AG08396 (cell line): ENCODE measurements around the gene ATG7.
"Not testable (repeated sequence)": the region's sequence is repeated elsewhere in the genome, so short reads cannot be mapped to it uniquely, and the experiment has no call there.

Experiments
- DNase-seq: peaks from one replicate; pipeline ENCODE4 v3.0.0; 2012; ENCODE audit warnings: low spot score, mixed read lengths

ATG7 gene

DNA sequence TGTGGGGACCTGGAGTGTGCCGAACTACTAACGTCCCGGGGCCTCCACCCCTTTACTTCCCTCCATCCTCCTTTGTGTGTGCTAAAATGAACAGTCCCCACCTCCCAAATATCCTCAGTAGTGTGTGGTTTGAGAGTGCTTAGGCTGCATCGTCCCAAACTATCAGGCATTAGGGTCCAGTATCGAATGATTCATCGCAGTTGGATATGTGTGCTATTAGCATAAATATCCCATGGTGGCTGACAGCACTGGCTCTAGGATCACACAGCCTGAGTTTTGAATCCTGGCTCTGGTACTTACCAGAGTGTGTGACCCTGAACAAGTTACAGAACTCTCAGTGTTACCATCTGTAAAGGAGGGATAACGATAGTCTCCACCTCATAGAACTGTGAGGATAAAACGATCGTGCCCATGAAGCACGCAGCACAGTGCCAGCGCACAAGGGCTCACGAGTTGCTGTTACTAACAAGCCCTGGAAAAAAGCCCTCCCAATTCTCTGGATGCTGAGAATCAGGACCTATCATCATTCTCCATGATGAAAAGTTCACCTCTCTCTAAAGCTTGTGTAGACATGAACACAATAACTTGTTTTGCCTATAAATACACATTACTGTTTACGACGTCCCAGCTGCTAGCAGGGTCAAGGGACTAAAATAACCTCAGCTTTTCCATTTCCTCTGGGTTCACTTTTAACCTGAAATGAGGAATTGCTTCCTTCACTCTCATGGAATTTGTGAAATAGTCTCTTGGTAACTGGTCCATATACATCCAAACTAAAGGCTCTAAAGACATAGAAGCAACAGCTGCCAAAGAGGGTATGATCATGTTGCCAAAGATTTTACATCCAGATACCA lies 320.5 kb downstream of the ATG7 start:
- peak; percentile 34 for DNase-seq

DNA sequence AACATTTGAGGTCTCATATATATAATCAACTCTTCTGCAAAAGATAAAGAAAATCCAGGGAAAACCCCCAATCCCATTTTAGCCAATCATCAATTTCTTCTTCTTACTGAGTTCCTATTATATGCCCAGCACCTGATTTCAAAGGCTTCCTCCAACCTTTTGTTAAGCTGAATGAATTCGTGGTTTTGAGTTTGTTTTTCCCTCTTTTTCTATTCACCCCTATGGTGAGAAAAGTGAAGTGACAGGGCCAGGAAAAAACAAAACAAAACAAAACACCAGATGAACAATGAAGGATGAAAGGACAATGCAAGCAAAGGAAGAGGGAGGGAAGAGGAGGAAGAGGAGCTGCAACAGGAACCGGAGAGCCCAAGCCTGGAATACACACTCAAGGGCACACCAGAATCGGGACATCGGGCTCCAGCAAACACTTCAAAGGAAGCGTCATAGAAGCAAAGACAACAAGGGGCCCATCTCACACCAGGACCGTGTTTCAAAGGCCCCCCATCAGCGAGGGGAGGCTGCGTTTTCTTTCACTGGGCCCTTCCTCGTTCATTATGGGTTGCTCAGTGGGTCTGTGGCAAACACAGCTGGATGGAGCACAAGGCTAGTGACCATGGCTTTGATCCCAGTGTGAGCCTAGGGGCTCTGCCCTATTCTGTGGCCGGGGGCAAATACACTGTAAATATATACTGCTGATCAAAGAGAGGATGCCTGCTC lies 321.3 kb downstream of the ATG7 start:
- DNase-seq, result no peak

DNA sequence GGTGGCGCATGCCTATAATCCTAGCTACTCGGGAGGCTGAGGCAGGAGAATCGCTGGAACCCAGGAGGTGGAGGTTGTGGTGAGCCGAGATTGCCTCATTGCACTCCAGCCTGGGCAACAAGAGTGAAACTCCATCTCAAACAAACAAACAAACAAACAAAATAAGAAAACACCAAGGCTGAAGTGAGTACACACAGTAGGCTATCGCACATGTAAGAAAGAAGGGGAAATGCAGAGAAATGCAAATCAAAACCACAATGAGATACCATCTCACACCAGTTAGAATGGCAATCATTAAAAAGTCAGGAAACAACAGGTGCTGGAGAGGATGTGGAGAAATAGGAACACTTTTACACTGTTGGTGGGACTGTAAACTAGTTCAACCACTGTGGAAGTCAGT lies 322.8 kb downstream of the ATG7 start:
- DNase-seq, result not testable (repeated sequence)

DNA sequence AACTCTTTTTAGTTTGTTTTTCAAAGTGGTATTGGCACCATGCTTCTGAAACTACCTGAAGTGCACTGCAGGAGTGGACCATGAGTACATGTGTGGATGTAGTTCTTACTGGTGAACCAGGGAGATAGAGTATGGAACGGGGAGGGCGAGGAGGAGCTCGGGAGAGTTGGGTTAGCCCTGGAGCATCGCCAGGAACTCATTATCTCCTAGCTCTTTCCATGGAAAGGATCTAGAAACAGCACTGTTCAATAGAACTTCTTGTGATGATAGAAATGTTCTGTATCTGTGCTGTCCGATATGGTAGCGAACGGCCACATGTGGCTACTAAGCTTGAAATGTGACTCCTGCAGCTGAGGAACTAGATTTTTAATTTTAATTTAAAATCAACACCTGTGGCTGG lies 324.2 kb downstream of the ATG7 start:
- DNase-seq, result no peak

DNA sequence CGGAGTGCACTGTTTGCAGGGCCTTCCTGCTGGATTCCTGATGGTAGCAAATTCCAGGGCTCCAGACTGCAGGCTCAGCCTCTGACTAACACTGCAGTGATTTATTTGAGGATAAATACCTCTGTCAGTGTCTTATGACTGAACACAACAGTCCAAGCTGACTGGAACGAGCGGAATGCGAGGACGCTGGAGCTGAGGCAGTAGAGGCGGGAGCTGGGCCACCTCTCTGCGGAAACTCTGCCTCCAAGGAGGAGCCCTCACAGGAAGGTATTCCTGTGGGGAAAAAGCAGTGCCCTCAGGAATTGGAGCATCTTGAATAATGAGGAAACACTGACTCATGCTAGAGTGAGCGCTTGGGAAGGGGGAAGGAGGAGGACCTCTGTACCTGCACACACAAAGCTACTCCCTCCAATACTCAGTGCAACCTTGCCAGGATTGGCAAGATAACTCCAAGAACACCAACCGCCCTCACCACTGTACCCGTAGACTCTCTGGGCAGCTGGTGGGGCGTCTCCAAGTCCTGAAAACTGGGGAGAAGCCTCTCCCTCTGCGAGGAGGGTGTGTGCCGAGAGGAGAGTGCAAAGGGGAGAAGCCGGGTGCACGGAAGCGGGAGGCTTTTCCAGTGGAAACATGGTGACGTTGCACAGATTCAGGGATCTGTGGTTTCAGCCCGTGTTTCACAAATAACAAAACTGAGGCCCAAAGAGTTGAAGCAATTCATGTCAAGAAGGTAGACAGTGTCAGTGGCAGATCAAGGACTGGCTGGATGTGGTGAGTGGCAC lies 328.5 kb downstream of the ATG7 start:
- DNase-seq, result peak; percentile 84

DNA sequence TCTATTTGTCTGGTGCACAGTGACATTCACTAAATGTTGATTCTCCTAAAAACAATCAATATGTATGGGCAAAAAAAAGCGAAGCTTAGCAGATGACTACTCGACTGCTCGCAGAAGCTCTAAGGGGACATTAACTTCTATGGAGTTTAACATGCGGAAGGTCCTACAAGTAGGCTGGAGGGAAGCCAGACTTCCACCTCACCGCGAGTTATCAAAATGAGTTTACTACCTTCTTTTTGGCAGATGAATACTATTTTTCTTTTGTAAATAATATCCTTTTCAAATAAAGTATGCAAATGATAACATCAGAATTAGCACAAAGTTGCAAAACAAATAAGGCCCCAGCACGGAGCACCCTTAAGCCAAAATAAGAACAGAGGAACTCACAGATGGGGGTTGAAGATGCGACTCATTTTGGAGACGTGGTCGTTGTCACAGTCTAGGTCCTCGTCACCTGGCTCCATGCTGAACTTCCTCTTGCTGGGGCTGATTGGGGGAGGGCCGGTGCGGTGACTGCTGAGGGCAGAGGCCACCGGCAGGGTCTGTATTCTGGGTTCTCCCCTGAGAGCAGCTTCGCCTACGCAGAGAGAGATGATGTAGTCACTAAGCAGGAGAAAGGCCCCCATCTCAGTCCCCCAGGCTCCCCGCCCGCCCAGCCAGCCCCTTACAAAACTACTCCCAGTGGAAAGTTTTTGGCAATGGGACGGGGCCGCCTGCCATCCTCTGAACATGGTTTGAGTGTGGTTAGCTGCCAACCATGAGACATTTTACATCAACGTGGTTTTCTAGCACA lies 329.4 kb downstream of the ATG7 start:
- no peak for DNase-seq

DNA sequence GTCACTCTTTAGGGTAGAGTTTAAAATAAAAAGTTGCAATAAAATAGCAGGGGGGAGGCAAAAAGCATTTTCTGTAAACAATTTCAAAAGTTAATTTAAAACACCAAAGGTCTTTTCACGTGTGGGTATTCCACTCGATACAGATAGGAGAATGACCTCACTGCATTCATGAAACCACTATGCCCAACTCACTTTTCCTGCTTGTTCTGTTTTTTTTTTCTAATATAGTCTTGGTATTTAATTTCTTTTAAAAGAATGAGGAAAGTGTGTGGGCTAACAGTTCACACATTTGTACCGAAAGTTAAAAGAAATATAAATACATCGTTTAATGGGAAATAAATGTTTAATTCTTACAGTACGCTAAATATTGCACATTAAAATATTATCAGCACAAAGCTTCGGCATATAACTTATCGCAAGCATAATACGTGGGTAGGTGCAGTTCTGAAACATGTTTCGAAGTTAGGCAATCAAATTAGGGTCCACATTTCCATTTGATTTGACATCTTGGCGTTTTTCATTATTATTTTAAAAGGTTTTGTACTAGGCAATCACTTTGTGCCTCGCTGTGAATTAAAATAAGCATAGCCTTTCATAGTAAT lies 330.1 kb downstream of the ATG7 start:
- no peak for DNase-seq

DNA sequence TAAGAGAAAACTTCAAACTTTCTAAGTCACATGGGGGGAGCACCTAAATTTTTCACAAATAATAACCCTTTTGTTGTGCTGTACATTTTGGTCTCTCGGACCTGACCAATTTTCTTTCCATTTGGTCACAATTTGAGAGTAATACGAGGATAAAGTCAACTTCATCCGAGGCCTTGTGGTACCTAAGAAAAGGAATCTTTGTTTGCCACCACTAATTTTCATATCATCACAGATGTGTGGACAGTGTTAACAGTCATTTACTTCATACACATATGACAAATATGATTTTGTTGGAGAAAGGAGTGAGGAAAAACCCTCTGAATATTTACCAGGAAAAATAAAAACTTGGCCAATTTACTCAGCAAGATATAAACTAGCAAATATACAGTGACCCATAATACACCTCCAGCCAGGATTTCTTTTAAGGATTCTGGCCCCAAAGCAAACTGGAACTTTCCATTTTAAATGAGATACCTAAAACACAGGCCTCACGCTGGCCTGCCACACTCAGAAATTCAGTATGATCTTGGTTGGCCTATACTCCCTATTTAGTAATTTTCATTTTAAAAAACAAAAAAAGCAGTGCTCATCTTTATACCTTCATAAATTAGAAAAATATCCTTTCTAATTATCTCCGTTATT lies 330.8 kb downstream of the ATG7 start:
- no peak for DNase-seq

DNA sequence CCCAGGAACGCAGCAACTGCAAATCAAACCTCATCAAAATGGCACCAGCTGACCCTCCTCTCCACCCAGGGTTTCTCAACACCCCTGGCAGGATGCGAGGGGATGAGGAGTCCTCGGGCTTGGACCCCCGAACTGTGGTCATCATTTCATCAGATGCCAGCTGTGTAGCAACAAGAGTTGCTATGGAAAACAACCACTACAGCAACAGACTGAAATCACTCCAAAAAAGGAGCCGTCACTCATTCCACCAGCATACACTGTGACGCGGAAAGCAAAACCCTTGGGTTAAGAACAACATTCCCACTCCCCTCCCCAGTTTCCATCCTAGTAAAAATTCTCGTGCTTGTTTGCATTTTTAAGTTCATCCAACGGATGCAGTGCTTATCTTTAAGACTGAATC lies 331.4 kb downstream of the ATG7 start:
- peak; percentile 50 for DNase-seq

DNA sequence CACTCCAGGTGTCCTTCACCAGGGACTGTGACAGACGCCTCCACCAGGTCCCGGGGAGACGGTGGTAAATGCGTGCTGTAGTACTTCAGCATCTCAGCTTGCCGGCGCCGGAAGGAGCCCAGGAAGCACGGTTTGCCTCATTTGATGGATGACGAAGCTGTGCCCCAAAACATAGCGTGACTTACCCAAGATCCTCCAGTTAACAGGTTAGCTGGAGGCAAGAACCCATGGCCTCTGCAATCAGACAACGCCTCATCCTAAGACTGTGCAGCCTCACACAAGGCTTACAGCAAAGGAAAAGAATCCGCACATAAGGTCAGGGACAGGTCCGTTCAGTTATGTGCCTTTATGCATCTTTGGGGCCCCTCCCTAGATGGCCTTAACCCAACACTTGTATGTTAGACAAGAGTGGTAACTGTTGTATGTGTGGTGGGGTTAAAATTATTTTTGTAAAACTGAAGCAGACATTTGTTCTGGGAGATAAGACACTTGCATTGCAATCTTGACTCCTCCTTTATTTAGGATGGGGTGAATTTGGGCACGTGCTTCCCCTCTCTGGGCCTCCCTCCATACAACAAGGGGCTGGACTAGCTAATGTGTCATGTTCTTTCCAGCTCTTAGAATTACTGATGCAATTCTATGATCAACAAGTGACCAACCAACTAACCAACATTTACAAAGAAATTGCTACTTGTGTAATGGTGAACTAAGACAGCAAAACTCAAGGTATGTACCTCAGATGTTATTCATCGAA lies 332.1 kb downstream of the ATG7 start:
- DNase-seq, result no peak

DNA sequence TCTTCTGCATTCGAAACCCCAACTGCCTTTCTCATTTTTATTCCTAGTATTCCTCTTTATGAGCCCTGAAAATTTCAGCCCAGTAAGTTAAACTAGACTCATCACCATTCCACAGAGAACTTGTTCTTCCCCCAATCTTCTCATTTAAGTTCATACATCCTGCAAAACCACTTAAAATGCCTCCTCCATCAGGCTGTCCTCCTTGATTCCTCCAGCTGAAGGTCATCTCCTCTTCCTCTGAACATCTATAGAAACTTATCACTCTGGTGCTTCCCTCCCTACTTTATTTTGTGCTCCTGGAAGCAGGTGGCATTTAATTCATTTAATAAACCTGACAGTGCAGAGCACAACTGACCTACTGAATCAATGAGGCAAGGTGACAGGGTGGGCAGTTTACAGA lies 333.2 kb downstream of the ATG7 start:
- DNase-seq, result no peak

DNA sequence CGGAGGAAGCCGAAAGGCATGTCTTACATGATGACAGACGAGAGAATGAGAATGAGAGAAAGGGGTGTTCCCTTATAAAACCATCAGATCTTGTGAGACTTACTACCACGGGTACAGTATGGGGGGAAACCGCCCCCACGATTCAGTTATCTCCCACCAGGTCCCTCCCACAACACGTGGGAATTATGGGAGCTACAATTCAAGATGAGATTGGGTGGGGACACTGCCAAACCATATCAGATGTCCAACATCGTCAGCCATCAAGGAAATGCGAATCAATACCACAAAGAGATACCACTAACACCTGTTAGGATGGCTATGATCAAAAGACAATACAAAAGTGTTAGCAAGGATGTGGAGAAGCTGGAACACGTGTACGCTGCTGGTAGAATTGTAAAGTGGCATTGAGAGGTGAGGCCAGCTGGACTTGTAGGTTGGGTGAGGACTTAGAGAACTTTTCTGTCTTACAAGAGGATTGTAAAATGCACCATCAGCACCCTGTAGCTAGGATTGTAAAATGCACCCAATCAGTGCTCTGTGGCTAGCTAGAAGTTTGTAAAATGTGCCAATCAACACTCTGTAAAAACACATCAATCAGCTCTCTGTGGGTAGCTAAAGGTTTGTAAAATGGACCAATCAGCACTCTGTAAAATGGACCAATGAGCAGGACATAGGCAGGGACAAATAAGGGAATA lies 334.0 kb downstream of the ATG7 start:
- DNase-seq, result no peak

DNA sequence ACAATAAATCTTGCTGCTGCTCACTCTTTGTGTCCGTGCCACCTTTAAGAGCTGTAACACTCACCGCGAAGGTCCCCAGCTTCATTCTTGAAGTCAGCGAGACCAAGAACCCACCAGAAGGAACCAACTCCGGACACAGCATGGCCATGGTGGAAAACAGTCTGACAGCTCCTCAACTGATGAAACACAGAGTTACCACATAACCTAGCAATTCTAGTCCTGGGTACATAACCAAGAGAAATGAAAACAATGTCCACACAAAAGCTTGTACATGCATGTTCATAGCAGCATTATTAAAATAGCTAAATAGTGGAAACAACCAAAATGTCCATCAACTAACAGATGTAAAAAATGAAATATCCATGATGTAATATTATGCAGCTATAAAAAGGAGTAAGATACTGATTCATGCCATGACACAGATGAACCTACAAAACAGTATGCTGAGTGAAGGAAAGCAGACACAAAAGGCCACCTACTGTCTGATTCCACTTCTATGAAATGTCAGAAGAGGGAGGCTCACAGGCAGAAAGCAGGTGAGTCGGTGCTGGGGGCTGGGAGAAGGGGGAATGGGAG lies 334.8 kb downstream of the ATG7 start:
- no peak for DNase-seq
